Stimulated activated CD4-positive, alpha-beta T cell treated with anti-CD3 and anti-CD28 coated beads, Interleukin-1b, Interleukin-23, amount 100 ng/mL, for 1 hour (primary cell): ENCODE results near the gene CERK.

Experiments
- DNase-seq, 2 donors: peaks; one replicate each; pipeline ENCODE4 v3.0.0-alpha.2; 2020; ENCODE audit warnings: low read depth in 2 of 2

The CERK gene

DNA sequence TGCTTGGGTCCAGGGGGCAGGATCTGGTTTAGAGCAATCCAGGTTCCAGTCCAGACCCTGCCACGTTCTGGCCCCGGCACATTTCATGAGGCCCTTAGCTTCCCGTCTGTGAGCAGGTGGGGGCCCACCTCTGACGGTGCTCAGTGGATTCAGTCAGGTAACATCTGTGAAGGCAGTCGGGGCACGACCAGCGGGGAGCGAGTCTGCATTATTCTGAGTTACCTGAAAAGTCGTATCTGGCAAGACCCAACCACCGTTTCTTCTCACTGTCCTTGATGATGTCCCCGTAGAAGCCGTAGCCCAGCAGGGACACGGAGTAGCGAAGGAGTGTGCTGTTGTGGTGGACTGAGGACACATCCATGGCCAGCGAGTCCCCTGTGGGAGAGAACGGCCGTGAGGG is 39.0 kb downstream of the CERK start:
- no peak for DNase-seq

- no peak for DNase-seq
Measured at GRCh38 chr22:46697811-46698515, 40.1 kb downstream of the CERK start.

DNA sequence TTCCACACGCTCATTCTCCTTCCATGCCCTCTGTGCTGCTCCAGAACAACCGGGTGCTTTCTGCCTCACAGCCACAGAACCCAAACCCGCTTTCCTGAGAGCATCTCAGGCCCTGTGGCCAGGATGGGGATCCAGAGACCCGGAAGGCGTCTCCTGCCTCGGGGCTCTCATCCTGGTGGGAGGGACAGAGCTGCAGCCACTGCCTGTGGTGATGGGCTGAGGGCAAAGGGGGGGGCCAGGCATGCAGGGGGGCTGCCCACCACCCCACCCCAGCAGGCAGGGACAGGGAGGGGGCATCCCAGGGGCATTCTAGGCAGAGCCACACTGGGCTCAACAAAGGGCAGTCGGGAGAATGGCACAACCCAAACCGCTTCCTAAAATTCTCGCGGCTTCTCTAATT is 41.4 kb downstream of the CERK start:
- DNase-seq: no peak

GRCh38 chr22:46696229-46696518 is 41.9 kb downstream of the CERK start:
- DNase-seq: no peak

DNA sequence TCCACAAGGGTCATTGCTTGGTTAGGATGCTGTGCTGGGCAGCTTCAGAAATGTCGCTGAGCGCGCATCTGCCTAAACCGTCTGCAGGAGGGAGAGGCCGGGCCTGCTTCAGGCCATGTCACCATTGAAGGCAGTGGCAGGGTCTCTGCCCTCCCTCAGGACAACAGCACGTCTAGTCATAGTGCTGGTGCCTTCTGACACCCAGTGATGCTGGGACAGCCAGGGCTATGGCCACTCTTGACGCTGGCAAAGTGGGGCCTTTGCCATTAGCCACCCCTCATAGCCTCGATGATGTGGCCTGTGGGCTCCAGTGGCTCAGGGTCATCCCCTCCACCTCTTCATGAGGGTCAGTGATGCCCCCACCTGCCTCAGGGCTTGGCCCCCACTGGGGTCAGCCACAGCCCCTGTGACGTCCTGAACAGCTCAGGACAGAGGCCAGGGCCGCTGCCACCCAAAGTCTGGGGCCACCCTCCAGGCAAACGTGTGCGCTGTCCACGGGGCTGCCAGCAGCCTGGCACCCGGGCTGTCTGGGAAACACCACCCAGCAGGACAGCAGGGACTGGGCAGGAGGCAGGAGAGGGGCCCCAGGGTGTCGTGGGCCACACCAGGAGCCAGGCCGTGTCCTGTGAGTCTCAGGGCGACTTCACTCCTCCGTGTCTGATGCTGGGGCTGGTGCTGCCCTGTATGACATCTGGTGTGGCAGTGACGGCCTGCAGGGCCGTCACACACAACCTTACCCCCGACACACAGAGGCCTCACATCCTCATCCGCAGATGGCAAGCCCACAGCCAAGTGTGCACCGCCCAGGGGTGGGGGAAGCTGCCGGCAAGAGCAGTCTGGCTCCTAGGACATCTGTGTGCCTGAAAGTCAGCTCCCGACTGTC is 42.5 kb downstream of the CERK start:
- DNase-seq: no peak

DNA sequence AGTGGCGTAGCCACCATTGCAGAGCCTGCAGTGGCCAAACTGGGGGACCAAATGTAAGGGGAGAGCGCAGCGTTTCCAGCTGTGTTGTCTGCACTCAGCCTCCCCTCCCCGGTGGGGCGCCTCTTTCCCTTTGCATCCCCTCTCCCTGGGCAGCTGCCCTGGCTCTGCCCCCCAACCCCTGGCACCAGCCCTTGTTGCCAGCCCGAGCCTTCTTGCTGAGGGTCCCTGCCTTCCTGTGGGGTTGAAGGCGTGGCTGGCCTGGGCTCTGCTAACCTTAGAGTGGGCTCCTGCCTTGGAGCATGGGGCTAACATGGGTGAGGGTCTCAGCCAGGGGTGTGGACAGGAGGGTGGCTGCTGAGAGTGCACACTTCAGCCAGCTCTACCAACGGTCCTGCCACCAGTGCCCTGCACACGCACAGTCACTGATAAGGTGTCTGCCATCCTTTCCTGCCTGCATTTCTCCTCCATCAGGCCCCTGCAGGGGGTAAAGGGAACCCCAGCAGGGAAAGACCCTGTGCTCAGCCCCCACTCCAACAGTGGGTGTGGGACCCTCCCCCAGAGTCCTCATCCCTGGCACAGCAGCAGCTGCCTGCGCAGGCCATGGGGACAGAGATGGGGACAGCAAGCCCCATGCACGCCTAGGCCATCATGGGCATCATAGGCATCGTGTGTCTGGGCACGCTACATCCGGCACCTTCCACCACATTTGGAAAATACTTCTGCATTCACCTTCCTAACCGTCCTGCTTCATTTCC is 43.5 kb downstream of the CERK start:
- no peak for DNase-seq

- no peak for DNase-seq
Measured at GRCh38 chr22:46693634-46694415, 44.2 kb downstream of the CERK start.

- no peak for DNase-seq
Measured at GRCh38 chr22:46691571-46691970, 46.5 kb downstream of the CERK start.

- no peak for DNase-seq
Measured at GRCh38 chr22:46690146-46690545, 47.9 kb downstream of the CERK start.

DNA sequence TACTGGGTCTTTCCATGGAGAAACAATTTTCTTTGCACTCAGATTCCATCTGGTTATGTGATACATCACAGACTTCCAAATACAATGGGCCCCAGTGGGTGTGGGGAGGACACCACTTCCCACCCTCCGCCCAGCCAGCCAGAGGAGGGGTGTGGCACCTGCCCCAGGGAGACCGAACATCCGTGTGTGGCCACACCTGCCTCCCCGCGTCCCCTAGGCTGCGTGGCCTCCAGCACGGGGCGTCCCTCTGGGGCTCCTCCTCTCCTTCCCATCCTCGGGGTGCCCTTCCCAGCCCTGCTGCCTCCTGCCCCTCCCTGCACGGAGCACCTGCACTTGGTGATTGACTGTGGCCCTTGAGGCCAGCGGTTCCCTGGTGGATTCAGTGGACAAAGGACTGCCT is 49.1 kb downstream of the CERK start:
- no peak for DNase-seq

DNA sequence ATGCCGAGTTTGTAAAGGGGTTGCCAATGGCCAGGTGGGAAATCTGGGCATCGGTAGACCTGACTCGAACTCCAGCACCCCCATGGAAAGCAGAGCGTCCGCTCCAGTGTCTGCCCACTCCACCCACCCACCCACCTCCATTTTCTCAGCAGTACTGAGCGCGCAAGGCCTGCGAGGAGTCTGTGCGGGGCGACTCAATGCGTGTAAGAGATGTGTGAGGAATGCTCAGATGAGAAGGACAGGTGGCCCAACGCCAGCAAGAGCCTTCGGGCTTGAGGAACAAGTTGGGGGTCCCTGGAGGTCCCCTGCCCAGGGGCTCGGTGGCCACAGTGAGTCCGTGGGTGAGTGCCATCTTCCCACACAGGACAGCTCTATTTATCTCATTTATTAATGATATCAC is 50.6 kb downstream of the CERK start:
- DNase-seq: no peak

DNA sequence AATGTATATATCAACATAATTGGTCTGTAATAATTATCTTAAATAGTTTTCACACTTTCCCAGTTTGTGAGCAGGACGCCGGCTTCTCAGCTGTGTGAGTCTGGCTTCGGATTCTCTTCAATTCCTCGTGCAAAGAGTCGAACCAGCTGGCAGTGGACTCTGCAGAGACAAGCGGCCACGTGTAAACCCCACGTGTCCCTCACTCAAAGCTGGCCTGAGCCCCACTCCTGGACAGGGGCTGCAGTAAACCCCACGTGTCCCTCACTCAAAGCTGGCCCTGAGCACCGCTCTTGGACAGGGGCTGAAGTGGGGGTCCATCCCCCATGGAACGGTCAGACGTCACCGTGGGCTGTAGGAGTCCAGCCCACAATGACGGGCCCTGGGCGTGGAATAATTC is 51.0 kb downstream of the CERK start:
- DNase-seq: no peak

GRCh38 chr22:46686221-46687047 is 51.6 kb downstream of the CERK start:
- no peak for DNase-seq

GRCh38 chr22:46684706-46685105 is 53.3 kb downstream of the CERK start:
- DNase-seq: no peak

GRCh38 chr22:46682011-46682731 is 55.9 kb downstream of the CERK start:
- DNase-seq: no peak

- no peak for DNase-seq
Measured at GRCh38 chr22:46681010-46681409, 57.0 kb downstream of the CERK start.

- DNase-seq: no peak
Measured at GRCh38 chr22:46679706-46680269, 58.3 kb downstream of the CERK start.

GRCh38 chr22:46678785-46679700 is 59.0 kb downstream of the CERK start:
- DNase-seq: no peak
